WTC11 (cell line): ENCODE data around the gene EVL.

Experiments used
- CREB1 ChIP-seq: sonication (generic); formaldehyde crosslinking; IDR thresholded peaks from 2 replicates; pipeline ENCODE4 v1.8.0; 2023; ENCODE audit warnings: mild to moderate bottlenecking, missing genetic modification reagents
- CTCF ChIP-seq: fragments of 200-600 bp; IDR thresholded peaks from 2 replicates; pipeline ENCODE4 v1.8.0; 2022; ENCODE audit warnings: antibody characterized with exemption
- ESRRA ChIP-seq: sonication (generic); formaldehyde crosslinking; IDR thresholded peaks from 2 replicates; pipeline ENCODE4 v1.8.1; 2022; ENCODE audit warnings: mild to moderate bottlenecking, missing genetic modification reagents, borderline replicate concordance
- ETV6 ChIP-seq: sonication (generic); formaldehyde crosslinking; IDR thresholded peaks from 2 replicates; pipeline ENCODE4 v1.8.1; 2022; ENCODE audit warnings: mild to moderate bottlenecking, missing genetic modification reagents
- NFE2L1 ChIP-seq: sonication (generic); formaldehyde crosslinking; IDR thresholded peaks from 2 replicates; pipeline ENCODE4 v1.8.1; 2023; ENCODE audit warnings: missing genetic modification reagents
- PRDM15 ChIP-seq: sonication (generic); formaldehyde crosslinking; IDR thresholded peaks from 2 replicates; pipeline ENCODE4 v1.8.0; 2022; ENCODE audit warnings: missing genetic modification reagents
- SP1 ChIP-seq: sonication (generic); formaldehyde crosslinking; conservative IDR thresholded peaks from 2 replicates; pipeline ENCODE4 v1.8.1; 2022; ENCODE audit warnings: missing genetic modification reagents

- TF ChIP-seq CTCF, result no peak
- TF ChIP-seq ETV6, result no peak
- no peak for TF ChIP-seq CREB1
- TF ChIP-seq NFE2L1 (CRISPR knock-in tag), result no peak
- TF ChIP-seq SP1, result no peak
- TF ChIP-seq PRDM15, result no peak
- TF ChIP-seq ESRRA (CRISPR knock-in tag), result no peak
Measured at GRCh38 chr14:100047600-100047999, 17.6 kb upstream of the EVL start.
